ENCODE results near the gene SPTLC2. TPM values are rescaled to one million over a fixed set of nuclear protein-coding genes. Genes with fewer than 3 reads are reported as not detected.

Gene SPTLC2
- total and polyA plus RNA-seq, 2 experiments from 2014 or later = 33.6 to 34.2 TPM

DNA sequence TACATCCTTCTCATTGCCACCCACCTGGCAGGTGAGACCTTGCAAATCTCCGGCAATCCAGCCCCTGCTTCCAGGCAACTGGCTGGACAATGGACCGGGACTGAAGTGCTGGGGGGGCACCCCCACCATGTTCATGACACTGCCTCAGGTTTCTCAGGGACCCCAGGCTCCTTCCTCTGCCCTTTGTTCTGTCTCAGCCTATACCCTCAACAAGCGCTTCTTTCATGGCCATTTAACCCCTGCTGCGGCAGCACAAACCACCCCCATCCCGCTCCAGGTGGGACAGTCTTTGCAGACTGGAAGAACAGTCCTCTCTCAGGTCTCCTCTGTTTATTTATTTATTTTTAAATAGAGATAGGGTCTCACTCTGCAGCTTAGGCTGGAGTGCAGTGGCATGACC, 125.4 kb downstream of the SPTLC2 start:
- H2AFZ ChIP-seq = no peak overlapping the region
- H3K9me3 ChIP-seq (ENCODE audit: low read depth) = no peaks in the 10 kb centered on the region
- no peaks in the 10 kb centered on the region for H3K4me1 ChIP-seq (ENCODE audit: insufficient read depth)
- H3K4me2 ChIP-seq = no peak overlapping the region
- no peaks in the 10 kb centered on the region for H3K36me3 ChIP-seq (replicated peaks; ENCODE audit: insufficient read depth, low read depth)
- no peaks in the 10 kb centered on the region for H3K79me2 ChIP-seq
- no peak overlapping the region for H3K27ac ChIP-seq
- no peak for TF ChIP-seq EZH2 (IDR thresholded peaks at IDR 0.05; ENCODE audit: borderline replicate concordance)
- TF ChIP-seq, protein P1, sequence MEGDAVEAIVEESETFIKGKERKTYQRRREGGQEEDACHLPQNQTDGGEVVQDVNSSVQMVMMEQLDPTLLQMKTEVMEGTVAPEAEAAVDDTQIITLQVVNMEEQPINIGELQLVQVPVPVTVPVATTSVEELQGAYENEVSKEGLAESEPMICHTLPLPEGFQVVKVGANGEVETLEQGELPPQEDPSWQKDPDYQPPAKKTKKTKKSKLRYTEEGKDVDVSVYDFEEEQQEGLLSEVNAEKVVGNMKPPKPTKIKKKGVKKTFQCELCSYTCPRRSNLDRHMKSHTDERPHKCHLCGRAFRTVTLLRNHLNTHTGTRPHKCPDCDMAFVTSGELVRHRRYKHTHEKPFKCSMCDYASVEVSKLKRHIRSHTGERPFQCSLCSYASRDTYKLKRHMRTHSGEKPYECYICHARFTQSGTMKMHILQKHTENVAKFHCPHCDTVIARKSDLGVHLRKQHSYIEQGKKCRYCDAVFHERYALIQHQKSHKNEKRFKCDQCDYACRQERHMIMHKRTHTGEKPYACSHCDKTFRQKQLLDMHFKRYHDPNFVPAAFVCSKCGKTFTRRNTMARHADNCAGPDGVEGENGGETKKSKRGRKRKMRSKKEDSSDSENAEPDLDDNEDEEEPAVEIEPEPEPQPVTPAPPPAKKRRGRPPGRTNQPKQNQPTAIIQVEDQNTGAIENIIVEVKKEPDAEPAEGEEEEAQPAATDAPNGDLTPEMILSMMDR (IDR thresholded peaks at IDR 0.05; ENCODE audit: poor library complexity) = no peak
- TF ChIP-seq EZH2phosphoT487 (IDR thresholded peaks at IDR 0.05; ENCODE audit: low read depth, severe bottlenecking, unreplicated experiment) = no peak
- H4K20me1 ChIP-seq (ENCODE audit: insufficient read depth, poor library complexity, severe bottlenecking) = no peaks in the 10 kb centered on the region
- H3K27me3 ChIP-seq = no peaks in the 10 kb centered on the region
- WGBS (ENCODE audit: low lambda C conversion rate, missing lambda C conversion rate) = 88% methylated on average over 5 of the region's 5 CpGs
- no peak for DNase-seq (ENCODE audit: low spot score)
- H3K4me3 ChIP-seq = no peak overlapping the region
- no peaks in the 10 kb centered on the region for H3K9me2 ChIP-seq (replicated peaks; ENCODE audit: insufficient read depth)

- no peak overlapping the region for H2AFZ ChIP-seq
- no peaks in the 10 kb centered on the region for H3K36me3 ChIP-seq (replicated peaks; ENCODE audit: insufficient read depth, low read depth)
- H3K4me3 ChIP-seq = no peak overlapping the region
- TF ChIP-seq, protein P1 (IDR thresholded peaks at IDR 0.05; ENCODE audit: poor library complexity) = no peak
- TF ChIP-seq EZH2 (IDR thresholded peaks at IDR 0.05; ENCODE audit: borderline replicate concordance) (no peak), EZH2phosphoT487 (IDR thresholded peaks at IDR 0.05; ENCODE audit: low read depth, severe bottlenecking, unreplicated experiment) (no peak)
- no peak overlapping the region for H3K4me2 ChIP-seq
- H3K27me3 ChIP-seq = no peaks in the 10 kb centered on the region
- no peaks in the 10 kb centered on the region for H3K4me1 ChIP-seq (ENCODE audit: insufficient read depth)
- no peak for DNase-seq (ENCODE audit: low spot score)
- no peaks in the 10 kb centered on the region for H4K20me1 ChIP-seq (ENCODE audit: insufficient read depth, poor library complexity, severe bottlenecking)
- H3K9me2 ChIP-seq (replicated peaks; ENCODE audit: insufficient read depth) = no peaks in the 10 kb centered on the region
- no peak overlapping the region for H3K27ac ChIP-seq
- no peaks in the 10 kb centered on the region for H3K9me3 ChIP-seq (ENCODE audit: low read depth)
- H3K79me2 ChIP-seq = no peaks in the 10 kb centered on the region
- WGBS (ENCODE audit: low lambda C conversion rate, missing lambda C conversion rate) = 90% methylated on average over 8 of the region's 8 CpGs
These were observed 126.0 kb downstream of the SPTLC2 start for GRCh38 chr14:77490347-77490986.

GRCh38 chr14:77489041-77489440, 127.4 kb downstream of the SPTLC2 start:
- H3K4me3 ChIP-seq = no peak overlapping the region
- H2AFZ ChIP-seq = no peak overlapping the region
- H3K4me1 ChIP-seq (ENCODE audit: insufficient read depth) = no peaks in the 10 kb centered on the region
- no peaks in the 10 kb centered on the region for H3K27me3 ChIP-seq
- H3K9me2 ChIP-seq (replicated peaks; ENCODE audit: insufficient read depth) = no peaks in the 10 kb centered on the region
- no peak overlapping the region for H3K4me2 ChIP-seq
- 78% methylated on average over 6 of the region's 6 CpGs for WGBS (ENCODE audit: low lambda C conversion rate, missing lambda C conversion rate)
- H3K36me3 ChIP-seq (replicated peaks; ENCODE audit: insufficient read depth, low read depth) = no peaks in the 10 kb centered on the region
- H3K9me3 ChIP-seq (ENCODE audit: low read depth) = no peaks in the 10 kb centered on the region
- no peak for TF ChIP-seq EZH2 (IDR thresholded peaks at IDR 0.05; ENCODE audit: borderline replicate concordance)
- TF ChIP-seq EZH2phosphoT487 (IDR thresholded peaks at IDR 0.05; ENCODE audit: low read depth, severe bottlenecking, unreplicated experiment) = no peak
- TF ChIP-seq, protein P1 (IDR thresholded peaks at IDR 0.05; ENCODE audit: poor library complexity) = no peak
- no peaks in the 10 kb centered on the region for H4K20me1 ChIP-seq (ENCODE audit: insufficient read depth, poor library complexity, severe bottlenecking)
- no peak for DNase-seq (ENCODE audit: low spot score)
- no peaks in the 10 kb centered on the region for H3K79me2 ChIP-seq
- no peak overlapping the region for H3K27ac ChIP-seq
